Mammary epithelial cell (primary cell): ENCODE results near the gene TMX3.

ENCODE experiments used
- EZH2 ChIP-seq: IDR thresholded peaks from 2 replicates; pipeline ENCODE4 v1.6.1; 2012; ENCODE audit warnings: low read length, inconsistent platforms, borderline replicate concordance
- TF ChIP-seq, protein P1 (sequence below), 2 donors: IDR thresholded peaks in 1 of 2; conservative IDR thresholded peaks in 1 of 2; 2 replicates each; pipeline ENCODE4 v1.5.1; 2011 to 2012; ENCODE audit warnings: inconsistent platforms in 2 of 2, low read length in 2 of 2, mild to moderate bottlenecking in 2 of 2, control low read depth in 1 of 2, low read depth in 1 of 2; ENCODE audit not compliant: insufficient read depth in 1 of 2; ENCODE audit errors: extremely low read depth in 1 of 2

DNA sequence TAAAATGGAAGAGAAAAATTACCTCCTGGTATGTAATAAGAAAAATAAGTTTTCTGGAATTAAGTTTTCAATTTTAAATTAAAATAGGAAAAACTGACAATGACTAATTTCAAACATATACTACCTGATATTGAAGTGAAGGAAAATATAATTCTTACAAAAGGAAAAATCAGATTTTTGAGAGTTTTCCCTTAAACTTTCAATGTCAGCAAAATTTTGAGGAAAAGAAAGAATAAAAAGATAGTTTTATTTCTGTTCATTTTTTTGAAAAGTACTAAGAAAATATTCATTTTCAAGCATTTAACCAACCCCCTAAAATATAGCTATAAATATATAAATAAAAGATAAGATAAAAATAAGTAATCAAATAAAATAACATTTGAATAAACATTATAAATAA lies 87.1 kb downstream of the TMX3 start:
- TF ChIP-seq, protein P1, sequence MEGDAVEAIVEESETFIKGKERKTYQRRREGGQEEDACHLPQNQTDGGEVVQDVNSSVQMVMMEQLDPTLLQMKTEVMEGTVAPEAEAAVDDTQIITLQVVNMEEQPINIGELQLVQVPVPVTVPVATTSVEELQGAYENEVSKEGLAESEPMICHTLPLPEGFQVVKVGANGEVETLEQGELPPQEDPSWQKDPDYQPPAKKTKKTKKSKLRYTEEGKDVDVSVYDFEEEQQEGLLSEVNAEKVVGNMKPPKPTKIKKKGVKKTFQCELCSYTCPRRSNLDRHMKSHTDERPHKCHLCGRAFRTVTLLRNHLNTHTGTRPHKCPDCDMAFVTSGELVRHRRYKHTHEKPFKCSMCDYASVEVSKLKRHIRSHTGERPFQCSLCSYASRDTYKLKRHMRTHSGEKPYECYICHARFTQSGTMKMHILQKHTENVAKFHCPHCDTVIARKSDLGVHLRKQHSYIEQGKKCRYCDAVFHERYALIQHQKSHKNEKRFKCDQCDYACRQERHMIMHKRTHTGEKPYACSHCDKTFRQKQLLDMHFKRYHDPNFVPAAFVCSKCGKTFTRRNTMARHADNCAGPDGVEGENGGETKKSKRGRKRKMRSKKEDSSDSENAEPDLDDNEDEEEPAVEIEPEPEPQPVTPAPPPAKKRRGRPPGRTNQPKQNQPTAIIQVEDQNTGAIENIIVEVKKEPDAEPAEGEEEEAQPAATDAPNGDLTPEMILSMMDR (conservative IDR thresholded peaks at IDR 0.05 in 1 of 2, IDR thresholded peaks at IDR 0.05 in 1 of 2; ENCODE audit: extremely low read depth in 1 of 2, insufficient read depth in 1 of 2, low read depth in 1 of 2, low read length in 2 of 2): no peak
- no peak for TF ChIP-seq EZH2
